ENCODE results near the gene PLEKHM2.

The PLEKHM2 gene

GRCh38 chr1:15724949-15725880, 41.1 kb downstream of the PLEKHM2 start:
- no peak for DNase-seq (ENCODE audit: low spot score)

GRCh38 chr1:15726508-15726907, 42.4 kb downstream of the PLEKHM2 start:
- DNase-seq (ENCODE audit: low spot score) = no peak

- no peak for DNase-seq (ENCODE audit: low spot score)
Observed at GRCh38 chr1:15727021-15727420, 42.9 kb downstream of the PLEKHM2 start.

- DNase-seq (ENCODE audit: low spot score) = no peak
Observed at GRCh38 chr1:15727424-15727823, 43.3 kb downstream of the PLEKHM2 start.

GRCh38 chr1:15727866-15728534, 43.9 kb downstream of the PLEKHM2 start:
- DNase-seq (ENCODE audit: low spot score) = no peak

GRCh38 chr1:15728937-15729657, 45.0 kb downstream of the PLEKHM2 start:
- DNase-seq (ENCODE audit: low spot score) = peak; percentile 29

GRCh38 chr1:15730423-15730822, 46.3 kb downstream of the PLEKHM2 start:
- no peak for DNase-seq (ENCODE audit: low spot score)

GRCh38 chr1:15730936-15731335, 46.8 kb downstream of the PLEKHM2 start:
- DNase-seq (ENCODE audit: low spot score) = no peak

- no peak for DNase-seq (ENCODE audit: low spot score)
Observed at GRCh38 chr1:15731735-15732685, 47.9 kb downstream of the PLEKHM2 start.

GRCh38 chr1:15732686-15733081, 48.6 kb downstream of the PLEKHM2 start:
- no peak for DNase-seq (ENCODE audit: low spot score)

- DNase-seq (ENCODE audit: low spot score) = no peak
Observed at GRCh38 chr1:15733218-15733725, 49.2 kb downstream of the PLEKHM2 start.

- DNase-seq (ENCODE audit: low spot score) = no peak
Observed at GRCh38 chr1:15733726-15734226, 49.7 kb downstream of the PLEKHM2 start.

GRCh38 chr1:15734296-15734695, 50.2 kb downstream of the PLEKHM2 start:
- DNase-seq (ENCODE audit: low spot score) = no peak

GRCh38 chr1:15734901-15735300, 50.8 kb downstream of the PLEKHM2 start:
- DNase-seq (ENCODE audit: low spot score) = no peak

- no peak for DNase-seq (ENCODE audit: low spot score)
Observed at GRCh38 chr1:15735304-15736037, 51.4 kb downstream of the PLEKHM2 start.

GRCh38 chr1:15736038-15736891, 52.1 kb downstream of the PLEKHM2 start, which contains the start of gene SLC25A34:
Gene SLC25A34 (plus strand): TSS chr1:15736258. CDS start chr1:15736486, 228 bp downstream.
- DNase-seq (ENCODE audit: low spot score) = peak; percentile 58

- no peak for DNase-seq (ENCODE audit: low spot score)
Observed at GRCh38 chr1:15736892-15737261, 52.8 kb downstream of the PLEKHM2 start.

- DNase-seq (ENCODE audit: low spot score) = no peak
Observed at GRCh38 chr1:15737324-15738319, 53.5 kb downstream of the PLEKHM2 start.

Measured in kidney tubule cell (primary cell).